CD4-positive, alpha-beta T cell (primary cell): ENCODE results near the gene DENND2C. TPM values are rescaled to one million over a fixed set of nuclear protein-coding genes. Genes with fewer than 3 reads are reported as not detected.

Source experiments
- ATAC-seq: fragments of 200-7000 bp; cut with Tn5 transposase; one replicate; pipeline ENCODE4 v1.10.0; 2022; ENCODE audit warnings: mild to moderate bottlenecking; ENCODE audit not compliant: poor library complexity
- CTCF ChIA-PET: fragments of 350-600 bp; sonication (Branson Sonifier 250); formaldehyde crosslinking; loops from one replicate; lab custom pipeline; 2021; ENCODE audit warnings: antibody characterized with exemption, inconsistent platforms; lab: Charles Lee
- POLR2A ChIA-PET: fragments of 350-600 bp; sonication (Branson Sonifier 250); formaldehyde crosslinking; loops from one replicate; lab custom pipeline; 2021; ENCODE audit warnings: antibody characterized with exemption, inconsistent platforms; lab: Charles Lee
- DNase-seq, 14 experiments: peaks; one replicate each; pipeline ENCODE4 v3.0.0-alpha.2; 2013 to 2020; ENCODE audit warnings: mixed read lengths in 2 of 14
- H3K27ac ChIP-seq, 2 donors: one replicate each; pipeline versions ENCODE4 v1.5.1 to v1.7.0; 2013; ENCODE audit warnings: low read length in 2 of 2, low read depth in 1 of 2, mild to moderate bottlenecking in 1 of 2
- H3K27me3 ChIP-seq, 2 experiments: 1 replicate in 1 of 2; 2 replicates in 1 of 2; pipeline versions ENCODE4 v1.6.1 to v1.7.0; 2013; ENCODE audit warnings: low read length in 2 of 2, control low read depth in 1 of 2, mild to moderate bottlenecking in 1 of 2, moderate library complexity in 1 of 2; ENCODE audit not compliant: insufficient read depth in 2 of 2, control insufficient read depth in 1 of 2
- H3K36me3 ChIP-seq: one replicate; pipeline ENCODE4 v1.6.1; 2013; ENCODE audit warnings: low read length, control low read depth; ENCODE audit not compliant: insufficient read depth
- H3K4me1 ChIP-seq: one replicate; pipeline ENCODE4 v1.6.1; 2013; ENCODE audit warnings: low read length, control low read depth; ENCODE audit not compliant: insufficient read depth
- H3K4me3 ChIP-seq: one replicate; pipeline ENCODE4 v1.5.1; 2013; ENCODE audit warnings: mild to moderate bottlenecking, low read length, moderate library complexity
- H3K9me3 ChIP-seq, 2 experiments: 1 replicate in 1 of 2; 2 replicates in 1 of 2; pipeline versions ENCODE4 v1.6.1 to v1.7.0; 2013; ENCODE audit warnings: low read length in 2 of 2, mild to moderate bottlenecking in 2 of 2, control low read depth in 1 of 2, moderate library complexity in 1 of 2; ENCODE audit not compliant: control insufficient read depth in 1 of 2, insufficient read depth in 1 of 2
- H3K27ac Mint-ChIP-seq: one replicate; pipeline ENCODE4 v1.8.0; 2020; ENCODE audit warnings: mixed read lengths
- H3K27me3 Mint-ChIP-seq: one replicate; pipeline ENCODE4 v1.8.0; 2021; ENCODE audit warnings: mixed read lengths
- H3K36me3 Mint-ChIP-seq: one replicate; pipeline ENCODE4 v1.8.0; 2021; ENCODE audit warnings: low read depth, mixed read lengths
- H3K4me1 Mint-ChIP-seq: one replicate; pipeline ENCODE4 v1.8.0; 2021; ENCODE audit warnings: low read depth, mixed read lengths
- H3K4me3 Mint-ChIP-seq: one replicate; pipeline ENCODE4 v1.8.0; 2020; ENCODE audit warnings: mild to moderate bottlenecking, mixed read lengths
- H3K9me3 Mint-ChIP-seq: one replicate; pipeline ENCODE4 v1.8.0; 2020; ENCODE audit warnings: mixed read lengths
- CTCF ChIP-seq: fragments of 200-600 bp; IDR thresholded peaks from one replicate; pipeline ENCODE4 v1.8.0; 2022; ENCODE audit warnings: antibody characterized with exemption, mild to moderate bottlenecking
- intact Hi-C, 2 experiments: fragments of 100-400 bp; cut with DNase I in 1 of 2; cut with micrococcal nuclease in 1 of 2; formaldehyde crosslinking; loops; one replicate each; pipeline versions ENCODE4 v1.15.1 to v1.9.0; 2023 to 2025; cut with DNase I, micrococcal nuclease
- total RNA-seq, 174 experiments: library from RNA in 2 of 174; stranded (reverse) in 2 of 174; gene quantifications; one replicate each; pipeline ENCODE4 v1.2.3 and lab custom pipeline; 2021 to 2026

Gene DENND2C
- total RNA-seq, 2 experiments from 2014 or later, result 1.6 to 2.0 TPM

GRCh38 chr1:114551400-114551799 is 118.4 kb downstream of the DENND2C start:
- H3K27me3 Mint-ChIP-seq, result peaks cover 4% of the 10 kb centered on the region
- no peak for ATAC-seq
- H3K27ac Mint-ChIP-seq, result no peak overlapping the region
- Histone ChIP-seq H3K9me3 (no peaks in the 10 kb centered on the region), H3K4me1 (no peaks in the 10 kb centered on the region), H3K27ac (no peak overlapping the region), H3K4me3 (no peak overlapping the region), H3K36me3 (no peaks in the 10 kb centered on the region), H3K27me3 (no peaks in the 10 kb centered on the region)
- no peak for DNase-seq
- H3K4me1 Mint-ChIP-seq, result no peaks in the 10 kb centered on the region
- H3K4me3 Mint-ChIP-seq, result no peak overlapping the region
- H3K36me3 Mint-ChIP-seq, result no peaks in the 10 kb centered on the region
- CTCF ChIA-PET, result no interaction called here
- TF ChIP-seq CTCF, result no peak
- H3K9me3 Mint-ChIP-seq, result no peaks in the 10 kb centered on the region
- intact Hi-C loops, result no loop called here
- POLR2A ChIA-PET, result no interaction called here

- Histone ChIP-seq H3K27ac (no peak overlapping the region), H3K36me3 (no peaks in the 10 kb centered on the region), H3K4me3 (no peak overlapping the region), H3K4me1 (no peaks in the 10 kb centered on the region), H3K9me3 (no peaks in the 10 kb centered on the region), H3K27me3 (no peaks in the 10 kb centered on the region)
- no peak for TF ChIP-seq CTCF
- ChIA-PET CTCF (interaction anchor here (0.6 kb wide), 2 partner anchors 8 to 114 kb away, joined by 3 read pairs; no protein-coding TSS in a partner anchor), POLR2A (no interaction called here)
- Mint-ChIP-seq H3K27ac (no peak overlapping the region), H3K36me3 (no peaks in the 10 kb centered on the region), H3K4me1 (no peaks in the 10 kb centered on the region), H3K9me3 (no peaks in the 10 kb centered on the region), H3K27me3 (peaks cover 4% of the 10 kb centered on the region), H3K4me3 (no peak overlapping the region)
- DNase-seq, result no peak
- intact Hi-C loops, result no loop called here
- no peak for ATAC-seq
Measured at GRCh38 chr1:114550336-114550735, 119.5 kb downstream of the DENND2C start.

GRCh38 chr1:114549137-114549536 is 120.7 kb downstream of the DENND2C start:
- Histone ChIP-seq H3K4me3 (no peak overlapping the region), H3K36me3 (no peaks in the 10 kb centered on the region), H3K4me1 (no peaks in the 10 kb centered on the region), H3K27me3 (no peaks in the 10 kb centered on the region), H3K9me3 (no peaks in the 10 kb centered on the region), H3K27ac (no peak overlapping the region)
- ChIA-PET CTCF (no interaction called here), POLR2A (no interaction called here)
- no peaks in the 10 kb centered on the region for H3K9me3 Mint-ChIP-seq
- peaks cover 4% of the 10 kb centered on the region for H3K27me3 Mint-ChIP-seq
- H3K36me3 Mint-ChIP-seq, result no peaks in the 10 kb centered on the region
- intact Hi-C loops, result no loop called here
- DNase-seq, result no peak
- no peak overlapping the region for H3K4me3 Mint-ChIP-seq
- H3K4me1 Mint-ChIP-seq, result no peaks in the 10 kb centered on the region
- no peak for TF ChIP-seq CTCF
- H3K27ac Mint-ChIP-seq, result no peak overlapping the region
- no peak for ATAC-seq
